K562 (cell line): Measurements from ENCODE around the gene AMT. TPM values are rescaled to one million over a fixed set of nuclear protein-coding genes. Genes with fewer than 3 reads are reported as not detected.

Experiments used
- DMBX1 ChIP-seq: fragments of 250-450 bp; sonication (Bioruptor Pico); IDR thresholded peaks from 2 replicates; pipeline ENCODE4 v1.8.0; 2022; ENCODE audit warnings: inconsistent platforms, mild to moderate bottlenecking, moderate library complexity, borderline replicate concordance
- EP400 ChIP-seq: fragments of 450-650 bp; IDR thresholded peaks from 2 replicates; pipeline ENCODE4 v1.6.1; 2017; ENCODE audit warnings: antibody characterized with exemption, mild to moderate bottlenecking, moderate library complexity
- FOXK2 ChIP-seq, 2 experiments: fragments of 450-650 bp; IDR thresholded peaks in 1 of 2; conservative IDR thresholded peaks in 1 of 2; 2 replicates each; pipeline ENCODE4 v1.6.1; 2016; ENCODE audit warnings: low read depth in 2 of 2, mild to moderate bottlenecking in 1 of 2
- IRF2 ChIP-seq: sonication (generic); formaldehyde crosslinking; IDR thresholded peaks from 2 replicates; pipeline ENCODE4 v1.8.1; 2022; ENCODE audit warnings: mild to moderate bottlenecking, missing genetic modification reagents
- KDM5B ChIP-seq: fragments of 200-600 bp; sonication (generic); IDR thresholded peaks from 2 replicates; pipeline ENCODE4 v1.6.1; 2012; ENCODE audit warnings: low read depth, mild to moderate bottlenecking, moderate library complexity, low read length, control low read depth, inconsistent platforms; ENCODE audit not compliant: insufficient replicate concordance
- NEUROD1 ChIP-seq: fragments of 150-350 bp; IDR thresholded peaks from 2 replicates; pipeline ENCODE4 v1.6.1; 2014; ENCODE audit warnings: borderline replicate concordance, low read length, low read depth; ENCODE audit not compliant: partially characterized antibody
- PHF8 ChIP-seq: fragments of 200-600 bp; sonication (generic); IDR thresholded peaks from 2 replicates; pipeline ENCODE4 v1.6.1; 2012; ENCODE audit warnings: mixed run types, mild to moderate bottlenecking, inconsistent platforms, low read length, moderate library complexity, borderline replicate concordance
- SAFB ChIP-seq: fragments of 200-400 bp; formaldehyde crosslinking; IDR thresholded peaks from 2 replicates; pipeline ENCODE4 v1.6.1; 2017; ENCODE audit warnings: low read depth, low read length, borderline replicate concordance
- TAF7 ChIP-seq: fragments of 450-650 bp; IDR thresholded peaks from 2 replicates; pipeline ENCODE4 v1.6.1; 2016; ENCODE audit warnings: missing genetic modification characterization, missing compliant biosample characterization
- TBP ChIP-seq: optimal IDR thresholded peaks from 2 replicates; pipeline ENCODE3; 2011; ENCODE audit warnings: low read depth, low read length, improper control_type of control experiment
- ZNF143 ChIP-seq: sonication (generic); formaldehyde crosslinking; IDR thresholded peaks from 2 replicates; pipeline ENCODE4 v1.9.0; 2022; ENCODE audit warnings: mild to moderate bottlenecking, missing genetic modification reagents
- polyA plus RNA-seq, 8 experiments: library from polyadenylated mRNA; depleted of rRNA in 4 of 8; stranded (reverse) in 5 of 8; unstranded in 3 of 8; fragments of >200 nt; fragmentation: Nextera tagmentation in 2 of 8; fragmentation: Illumina TruSeq in 1 of 8; extraction: Ambion mirVana in 2 of 8; extraction: Trizol in 1 of 8; gene quantifications; 2 replicates each; pipeline versions ENCODE4 v1.2.1 to v1.2.3, GENCODE V29; 2011 to 2014; ENCODE audit warnings: inconsistent platforms in 1 of 8, missing spikeins in 1 of 8
- total RNA-seq, 7 experiments: library from RNA; depleted of rRNA in 6 of 7; stranded (reverse); fragments of >200 nt in 6 of 7; fragmentation: Illumina TruSeq in 2 of 7; extraction: Trizol in 2 of 7; gene quantifications; 2 replicates each; pipeline versions ENCODE4 v1.2.1 to v1.2.3, GENCODE V29; 2011 to 2021; ENCODE audit warnings: low replicate concordance in 1 of 7
- TF ChIP-seq, protein P1 (sequence below), 3 experiments: fragments of 200-800 bp in 1 of 3; fragments of 250-450 bp in 1 of 3; fragments of 450-650 bp in 1 of 3; sonication (Bioruptor Pico) in 1 of 3; sonication (Bioruptor generic) in 1 of 3; formaldehyde crosslinking in 1 of 3; IDR thresholded peaks; 2 replicates each; pipeline versions ENCODE4 v1.6.1 to v1.8.0; 2016 to 2022; ENCODE audit warnings: mild to moderate bottlenecking in 2 of 3, missing genetic modification characterization in 2 of 3, missing compliant biosample characterization in 1 of 3, moderate library complexity in 1 of 3
- TF ChIP-seq, protein P2 (sequence below): sonication (generic); formaldehyde crosslinking; IDR thresholded peaks from 2 replicates; pipeline ENCODE4 v1.9.0; 2022; ENCODE audit warnings: mild to moderate bottlenecking, missing genetic modification reagents
- TF ChIP-seq, protein P3 (sequence below): fragments of 250-450 bp; sonication (Bioruptor Pico); IDR thresholded peaks from 2 replicates; pipeline ENCODE4 v1.5.0; 2021; ENCODE audit warnings: mild to moderate bottlenecking, moderate library complexity
- TF ChIP-seq, protein P4 (sequence below), 2 experiments: fragments of 450-650 bp in 1 of 2; sonication (generic) in 1 of 2; formaldehyde crosslinking; conservative IDR thresholded peaks; 2 replicates each; pipeline versions ENCODE4 v1.4.0 to v1.8.1; 2020 to 2022; ENCODE audit warnings: mild to moderate bottlenecking in 1 of 2, missing genetic modification reagents in 1 of 2
- TF ChIP-seq, protein P5 (sequence below): sonication (generic); formaldehyde crosslinking; IDR thresholded peaks from 2 replicates; pipeline ENCODE4 v1.8.1; 2023; ENCODE audit warnings: mild to moderate bottlenecking, missing genetic modification reagents

Gene AMT
- total and polyA plus RNA-seq, 9 of the 15 experiments (the other 6 are each of a cell fraction or from before 2014, with no cell fraction given), result 0.14 to 2.1 (median 0.52) TPM

DNA sequence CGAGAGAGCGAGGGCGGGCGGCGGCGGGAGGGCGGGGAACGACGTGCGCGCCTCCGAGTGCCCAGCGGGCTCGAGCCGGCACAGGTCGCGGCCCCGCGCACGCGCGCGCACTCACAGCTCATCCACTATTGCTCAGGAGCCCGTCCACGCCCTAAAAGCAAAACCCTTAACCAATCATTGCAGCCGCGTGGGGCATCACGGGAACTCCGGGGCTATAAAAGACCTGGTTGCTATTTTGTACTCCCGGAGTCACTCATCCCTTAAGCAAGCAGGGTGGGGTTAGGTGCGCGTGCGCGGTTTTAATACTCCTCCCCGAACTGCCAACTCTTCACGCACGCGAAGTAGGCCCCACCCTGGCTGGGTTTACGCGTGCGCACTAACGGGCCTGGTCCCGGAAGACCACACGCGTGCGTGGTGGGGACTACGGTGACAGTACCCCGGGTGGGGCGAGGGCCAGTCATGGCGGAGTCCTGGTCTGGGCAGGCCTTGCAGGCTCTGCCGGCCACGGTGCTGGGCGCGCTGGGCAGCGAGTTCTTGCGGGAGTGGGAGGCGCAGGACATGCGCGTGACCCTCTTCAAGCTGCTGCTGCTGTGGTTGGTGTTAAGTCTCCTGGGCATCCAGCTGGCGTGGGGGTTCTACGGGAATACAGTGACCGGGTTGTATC lies 10.2 kb downstream of the AMT start, which contains the start of the genes RHOA and TCTA (continued):
- TF ChIP-seq, protein P1, sequence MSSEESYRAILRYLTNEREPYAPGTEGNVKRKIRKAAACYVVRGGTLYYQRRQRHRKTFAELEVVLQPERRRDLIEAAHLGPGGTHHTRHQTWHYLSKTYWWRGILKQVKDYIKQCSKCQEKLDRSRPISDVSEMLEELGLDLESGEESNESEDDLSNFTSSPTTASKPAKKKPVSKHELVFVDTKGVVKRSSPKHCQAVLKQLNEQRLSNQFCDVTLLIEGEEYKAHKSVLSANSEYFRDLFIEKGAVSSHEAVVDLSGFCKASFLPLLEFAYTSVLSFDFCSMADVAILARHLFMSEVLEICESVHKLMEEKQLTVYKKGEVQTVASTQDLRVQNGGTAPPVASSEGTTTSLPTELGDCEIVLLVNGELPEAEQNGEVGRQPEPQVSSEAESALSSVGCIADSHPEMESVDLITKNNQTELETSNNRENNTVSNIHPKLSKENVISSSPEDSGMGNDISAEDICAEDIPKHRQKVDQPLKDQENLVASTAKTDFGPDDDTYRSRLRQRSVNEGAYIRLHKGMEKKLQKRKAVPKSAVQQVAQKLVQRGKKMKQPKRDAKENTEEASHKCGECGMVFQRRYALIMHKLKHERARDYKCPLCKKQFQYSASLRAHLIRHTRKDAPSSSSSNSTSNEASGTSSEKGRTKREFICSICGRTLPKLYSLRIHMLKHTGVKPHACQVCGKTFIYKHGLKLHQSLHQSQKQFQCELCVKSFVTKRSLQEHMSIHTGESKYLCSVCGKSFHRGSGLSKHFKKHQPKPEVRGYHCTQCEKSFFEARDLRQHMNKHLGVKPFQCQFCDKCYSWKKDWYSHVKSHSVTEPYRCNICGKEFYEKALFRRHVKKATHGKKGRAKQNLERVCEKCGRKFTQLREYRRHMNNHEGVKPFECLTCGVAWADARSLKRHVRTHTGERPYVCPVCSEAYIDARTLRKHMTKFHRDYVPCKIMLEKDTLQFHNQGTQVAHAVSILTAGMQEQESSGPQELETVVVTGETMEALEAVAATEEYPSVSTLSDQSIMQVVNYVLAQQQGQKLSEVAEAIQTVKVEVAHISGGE (CRISPR knock-in tag; IDR thresholded peaks at IDR 0.05), result peak in 1 of 3 experiments; percentile 81; a peak in 2 of 6 replicates
- no peak for TF ChIP-seq IRF2 (CRISPR knock-in tag)
- peak; percentile 89 for TF ChIP-seq SAFB
- TF ChIP-seq, protein P2, sequence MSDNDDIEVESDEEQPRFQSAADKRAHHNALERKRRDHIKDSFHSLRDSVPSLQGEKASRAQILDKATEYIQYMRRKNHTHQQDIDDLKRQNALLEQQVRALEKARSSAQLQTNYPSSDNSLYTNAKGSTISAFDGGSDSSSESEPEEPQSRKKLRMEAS (CRISPR knock-in tag), result peak; percentile 88
- peak; percentile 76 for TF ChIP-seq PHF8
- TF ChIP-seq KDM5B, result peak; percentile 97
- no peak for TF ChIP-seq NEUROD1
- TF ChIP-seq TBP, result peak; percentile 98
- TF ChIP-seq DMBX1 (CRISPR knock-in tag), result peak; percentile 21; the same call in 1 of the 2 replicates
- peak; percentile 75; the same call in 1 of the 2 replicates for TF ChIP-seq TAF7 (tag)
- TF ChIP-seq, protein P3, sequence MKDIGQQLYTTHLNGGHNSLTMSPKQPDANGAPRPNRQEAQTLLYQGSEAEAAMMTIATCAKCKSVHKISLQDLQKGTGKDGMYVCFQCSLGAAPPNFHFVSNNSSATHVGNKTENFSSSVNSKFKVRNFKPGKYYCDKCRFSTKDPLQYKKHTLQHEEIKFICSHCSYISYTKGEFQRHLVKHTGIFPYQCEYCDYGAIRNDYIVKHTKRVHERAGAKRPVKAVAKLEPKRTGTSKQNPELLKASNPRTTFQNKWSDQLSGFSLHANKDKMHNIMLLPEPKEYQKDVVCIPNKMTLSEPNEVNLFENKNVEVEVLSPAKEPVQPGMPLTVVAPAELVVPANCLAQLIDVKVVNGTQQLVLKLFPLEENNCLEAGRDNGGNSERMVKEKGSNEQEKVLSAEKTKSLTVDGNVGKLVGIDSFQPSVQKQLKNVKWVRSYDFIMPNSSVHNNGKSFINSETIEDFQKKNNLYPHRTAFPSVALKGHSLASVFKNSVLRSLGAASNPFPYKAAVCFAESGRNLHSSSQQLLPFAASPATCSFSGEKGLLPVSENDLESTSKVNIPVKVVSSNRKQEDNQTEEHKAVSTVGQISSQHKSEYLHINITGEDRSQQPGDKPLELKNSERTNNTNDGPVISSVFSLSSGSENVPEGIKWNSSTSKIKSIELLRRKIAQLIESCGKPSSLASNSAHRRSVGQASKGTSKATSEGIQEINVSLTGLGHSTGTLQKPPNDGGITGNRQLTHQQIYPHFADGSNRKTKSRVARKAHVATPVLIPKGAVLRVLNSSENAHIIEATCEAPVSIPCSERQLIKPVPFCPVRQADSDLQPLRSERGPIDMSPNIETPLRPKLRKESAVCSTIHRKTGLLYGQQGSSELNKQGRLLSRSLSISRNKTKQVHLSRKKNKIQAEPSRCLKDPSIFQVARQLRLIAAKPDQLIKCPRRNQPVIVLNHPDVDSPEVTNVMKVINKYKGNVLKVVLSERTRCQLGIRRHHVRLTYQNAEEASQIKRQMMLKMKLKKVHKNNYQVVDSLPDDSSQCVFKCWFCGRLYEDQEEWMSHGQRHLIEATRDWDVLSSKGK (CRISPR knock-in tag), result no peak
- peak in 1 of 2 experiments; percentile 64; a peak in 2 of 4 replicates for TF ChIP-seq FOXK2 (conservative IDR thresholded peaks at IDR 0.05 in 1 of 2, IDR thresholded peaks at IDR 0.05 in 1 of 2; ENCODE audit: low read depth in 2 of 2)
- TF ChIP-seq, protein P4, sequence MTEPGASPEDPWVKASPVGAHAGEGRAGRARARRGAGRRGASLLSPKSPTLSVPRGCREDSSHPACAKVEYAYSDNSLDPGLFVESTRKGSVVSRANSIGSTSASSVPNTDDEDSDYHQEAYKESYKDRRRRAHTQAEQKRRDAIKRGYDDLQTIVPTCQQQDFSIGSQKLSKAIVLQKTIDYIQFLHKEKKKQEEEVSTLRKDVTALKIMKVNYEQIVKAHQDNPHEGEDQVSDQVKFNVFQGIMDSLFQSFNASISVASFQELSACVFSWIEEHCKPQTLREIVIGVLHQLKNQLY (CRISPR knock-in tag; conservative IDR thresholded peaks at IDR 0.05), result no peak
- TF ChIP-seq, protein P5, sequence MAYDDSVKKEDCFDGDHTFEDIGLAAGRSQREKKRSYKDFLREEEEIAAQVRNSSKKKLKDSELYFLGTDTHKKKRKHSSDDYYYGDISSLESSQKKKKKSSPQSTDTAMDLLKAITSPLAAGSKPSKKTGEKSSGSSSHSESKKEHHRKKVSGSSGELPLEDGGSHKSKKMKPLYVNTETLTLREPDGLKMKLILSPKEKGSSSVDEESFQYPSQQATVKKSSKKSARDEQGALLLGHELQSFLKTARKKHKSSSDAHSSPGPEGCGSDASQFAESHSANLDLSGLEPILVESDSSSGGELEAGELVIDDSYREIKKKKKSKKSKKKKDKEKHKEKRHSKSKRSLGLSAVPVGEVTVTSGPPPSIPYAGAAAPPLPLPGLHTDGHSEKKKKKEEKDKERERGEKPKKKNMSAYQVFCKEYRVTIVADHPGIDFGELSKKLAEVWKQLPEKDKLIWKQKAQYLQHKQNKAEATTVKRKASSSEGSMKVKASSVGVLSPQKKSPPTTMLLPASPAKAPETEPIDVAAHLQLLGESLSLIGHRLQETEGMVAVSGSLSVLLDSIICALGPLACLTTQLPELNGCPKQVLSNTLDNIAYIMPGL (CRISPR knock-in tag), result peak; percentile 10; the same call in 1 of the 2 replicates
- TF ChIP-seq EP400, result peak; percentile 78
- peak; percentile 72 for TF ChIP-seq ZNF143 (CRISPR knock-in tag)
